Heart left ventricle (tissue), 16 donors: ENCODE results near the gene PSMB8. TPM values are rescaled to one million over a fixed set of nuclear protein-coding genes. Genes with fewer than 3 reads are reported as not detected.
A peak's percentile ranks its signal among the peaks of the same experiment; 100 is the strongest.

Source experiments
- ATAC-seq, 4 donors: fragments of 200-7000 bp; cut with Tn5 transposase; one replicate each; pipeline ENCODE4 v1.9.1; 2020 to 2022; ENCODE audit warnings: moderate library complexity in 4 of 4, mild to moderate bottlenecking in 3 of 4, moderate number of reproducible peaks in 1 of 4
- DNase-seq, 5 donors: peaks; one replicate each; pipeline ENCODE4 v3.0.0-alpha.2; 2020
- H3K27ac ChIP-seq, 12 donors: fragments of 200-600 bp; sonication (generic) in 4 of 12; one replicate each; pipeline versions ENCODE4 v1.5.0 to v1.8.0; 2016 to 2022; ENCODE audit warnings: mild to moderate bottlenecking in 2 of 12
- H3K27me3 ChIP-seq, 9 donors: fragments of 200-600 bp; sonication (generic) in 2 of 9; one replicate each; pipeline versions ENCODE4 v1.5.1 to v1.8.0; 2016 to 2022; ENCODE audit warnings: mild to moderate bottlenecking in 3 of 9
- H3K36me3 ChIP-seq, 9 donors: fragments of 200-600 bp; sonication (generic) in 2 of 9; one replicate each; pipeline versions ENCODE4 v1.5.0 to v1.8.0; 2018 to 2022; ENCODE audit warnings: mild to moderate bottlenecking in 2 of 9
- H3K4me1 ChIP-seq, 12 donors: fragments of 200-600 bp; sonication (generic) in 4 of 12; one replicate each; pipeline versions ENCODE4 v1.5.0 to v1.8.0; 2016 to 2022; ENCODE audit warnings: mild to moderate bottlenecking in 3 of 12
- H3K4me3 ChIP-seq, 12 donors: fragments of 200-600 bp; sonication (generic) in 4 of 12; one replicate each; pipeline versions ENCODE4 v1.5.0 to v1.8.0; 2017 to 2022; ENCODE audit warnings: mild to moderate bottlenecking in 9 of 12, moderate library complexity in 4 of 12
- H3K9me3 ChIP-seq, 12 donors: fragments of 200-600 bp; sonication (generic) in 4 of 12; one replicate each; pipeline versions ENCODE4 v1.5.0 to v1.8.0; 2016 to 2022; ENCODE audit warnings: mild to moderate bottlenecking in 1 of 12
- CTCF ChIP-seq, 12 donors: fragments of 200-600 bp; sonication (generic) in 4 of 12; IDR thresholded peaks; one replicate each; pipeline versions ENCODE4 v1.5.0 to v1.8.0; 2018 to 2022; ENCODE audit warnings: antibody characterized with exemption in 12 of 12, mild to moderate bottlenecking in 5 of 12
- POLR2A ChIP-seq, 2 donors: fragments of 450-650 bp; IDR thresholded peaks; one replicate each; pipeline ENCODE4 v1.6.1; 2017; ENCODE audit warnings: antibody characterized with exemption in 2 of 2, mild to moderate bottlenecking in 2 of 2, moderate library complexity in 2 of 2
- WGBS, 4 donors: extraction: QIAGEN DNeasy Blood & Tissue Kit in 2 of 4; methylation state at CpG; one replicate each; pipeline versions ENCODE4 v1.1.5 to v1.1.7; 2013 to 2018; 5-methylcytosine and 5-hydroxymethylcytosine counted together
- intact Hi-C, 10 donors: fragments of 100-400 bp; cut with DNase I; formaldehyde crosslinking; loops; one replicate each; pipeline versions ENCODE4 v1.11.1 to v1.14.2; 2022
- long read RNA-seq, 3 donors: library from polyadenylated mRNA; unstranded; transcript quantifications; one replicate each; pipeline ENCODE4 v2.0.0, GENCODE V29; 2020 to 2021
- polyA plus RNA-seq, 2 donors: library from polyadenylated mRNA; stranded (reverse); fragments of 200-250 nt; gene quantifications; one replicate each; pipeline ENCODE4 v1.2.3, GENCODE V29; 2013
- total RNA-seq, 9 donors: library from RNA; depleted of rRNA in 2 of 9; stranded (reverse); fragments of >200 nt in 2 of 9; fragmentation: NEBNext Ultra II Directional in 3 of 9; extraction: Animal tissue kit (Norgen Biotek cat#: 25700) in 3 of 9; gene quantifications; one replicate each; pipeline versions ENCODE4 v1.1.0 to v1.2.4, GENCODE V29; 2016 to 2023
- donor health status: ischemic (EF 13 %, LVEDD 7.1; RV severe dilation, severe dysfunction).
- donor health status: healthy with polysubstance abuse.
- donor health status: DM: no; HTN: yes; CAD: no.
- donor health status: DM: no; HTN: no; CAD: no.
- donor health status: ischemic (EF 25% LVEDD 6.9; RV normal size, moderate dysfunction).
- donor health status: ischemic (EF 25% LVEDD 5.7; RV mildly dilated, moderate dysfunction).
- donor health status: healthy.
- donor health status: DM: yes; HTN: yes; CAD: no.
- donor health status: ischemic (EF 35%, LVEDD 5.7; RV mildly dilated, moderate dysfunction).
- donor health status: nonischemic (EF 11% LVEDD 7.7; RV severe dilation, severe dysfunction).
- donor health status: DM: yes; HTN: yes; CAD: no.
- donor health status: PGD.
- donor health status: ischemic (EF 29% LVEDD 5.4; RV normal size, mild dysfunction).
- donor health status: nonischemic (EF 23%, LVEDD 6.1; RV moderate dilation, normal function).

Gene PSMB8
- 100 to 1,000 TPM in 1 of 9 donors, 10 to 100 TPM in 8; 11.1 to 115 (median 15.2) TPM for total RNA-seq
- polyA plus RNA-seq = 10 to 100 TPM; 23.1 to 32.6 TPM
- long read RNA-seq, donor 1, transcript PSMB8-202 (6 exons, 1,124 nt) = major isoform, 8 of 20 reads
- long read RNA-seq, donor 1, partial matches to known transcripts = 0 of 20 reads
- long read RNA-seq, donor 1, other reads (novel, unspliced or antisense) = 9 of 20 reads
- long read RNA-seq, donor 2, transcript PSMB8-201 (6 exons, 1,351 nt) = minor isoform, 6 of 61 reads
- long read RNA-seq, donor 2, transcript PSMB8-202 (6 exons, 1,124 nt) = major isoform, 44 of 61 reads
- long read RNA-seq, donor 2, partial matches to known transcripts = 2 of 61 reads
- long read RNA-seq, donor 2, other reads (novel, unspliced or antisense) = 7 of 61 reads
- long read RNA-seq, donor 3, transcript PSMB8-202 (6 exons, 1,124 nt) = major isoform, 11 of 32 reads
- long read RNA-seq, donor 3, partial matches to known transcripts = 2 of 32 reads
- long read RNA-seq, donor 3, other reads (novel, unspliced or antisense) = 18 of 32 reads

GRCh38 chr6:32843979-32844838 is at the start of gene PSMB8:
TSS of gene PSMB8 (minus strand) at chr6:32844047. CDS start at chr6:32843996, 51 bp downstream.
- intact Hi-C loops = loop anchor here in 4 of 10 donors (1.0 to 5.0 kb wide), 4 partner anchors 8 to 128 kb away; partner anchors contain the start of genes TAP1 (in 3 of the 4) and BRD2 (in 1 of the 4)
- Histone ChIP-seq H3K27ac (peak within 1 kb of the TSS; percentile 80 to 100 (median 96)), H3K9me3 (no peaks in the 10 kb centered on the region), H3K4me3 (peak within 1 kb of the TSS; percentile 61 to 93 (median 81)), H3K4me1 (peaks cover 0 to 85% (median 16%) of the 10 kb centered on the region in 12 donors), H3K27me3 (no peaks in the 10 kb centered on the region), H3K36me3 (peaks cover 0 to 77% (median 64%) of the 10 kb centered on the region in 9 donors)
- ATAC-seq = peak; percentile 94 to 97 (median 96)
- 0 to 2% (median 1%) methylated on average over 38 to 40 of the region's 40 CpGs for WGBS, 4 donors
- DNase-seq = peak; percentile 95 to 97 (median 96)
- peak in 7 of 12 donors; percentile 17 to 57 (median 35) for TF ChIP-seq CTCF (IDR thresholded peaks at IDR 0.05)
- peak in 1 of 2 donors; percentile 85 for TF ChIP-seq POLR2A (IDR thresholded peaks at IDR 0.05)

DNA sequence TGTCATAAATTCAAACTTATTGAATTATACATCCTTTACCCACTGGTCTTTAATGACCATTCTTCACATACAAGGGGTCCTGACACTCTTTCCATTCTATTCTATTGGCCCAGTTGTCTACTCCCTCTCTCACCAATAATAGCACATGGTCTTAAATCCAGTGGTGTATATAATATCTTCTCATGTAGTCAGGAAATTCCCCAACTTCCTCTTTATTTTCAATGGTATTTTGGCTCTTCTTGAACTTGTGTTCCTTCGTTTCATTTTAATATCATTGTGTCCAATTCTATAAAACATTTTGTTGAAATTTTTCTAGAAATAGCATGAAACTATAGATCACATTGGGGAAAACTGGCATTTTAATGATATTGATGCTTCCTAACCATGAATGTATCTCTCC is 47.0 kb upstream of the PSMB8 start:
- no peak overlapping the region for H3K4me3 ChIP-seq
- ATAC-seq (no peak), DNase-seq (no peak)
- H3K4me1 ChIP-seq = peaks cover 0 to 23% (median 6%) of the 10 kb centered on the region in 12 donors
- no peaks in the 10 kb centered on the region for H3K36me3 ChIP-seq
- intact Hi-C loops = loop anchor here in 2 of 10 donors (5.0 to 10.0 kb wide), 2 partner anchors 54 to 356 kb away; partner anchors contain the start of gene HLA-DMB (in 1 of the 2)
- 36 to 53% (median 39%) methylated on average over 1 of the region's 1 CpG for WGBS, 4 donors
- no peaks in the 10 kb centered on the region for H3K27me3 ChIP-seq
- TF ChIP-seq CTCF (IDR thresholded peaks at IDR 0.05) = no peak
- no peak for TF ChIP-seq POLR2A (IDR thresholded peaks at IDR 0.05)
- no peaks in the 10 kb centered on the region for H3K9me3 ChIP-seq
- H3K27ac ChIP-seq = no peak overlapping the region

DNA sequence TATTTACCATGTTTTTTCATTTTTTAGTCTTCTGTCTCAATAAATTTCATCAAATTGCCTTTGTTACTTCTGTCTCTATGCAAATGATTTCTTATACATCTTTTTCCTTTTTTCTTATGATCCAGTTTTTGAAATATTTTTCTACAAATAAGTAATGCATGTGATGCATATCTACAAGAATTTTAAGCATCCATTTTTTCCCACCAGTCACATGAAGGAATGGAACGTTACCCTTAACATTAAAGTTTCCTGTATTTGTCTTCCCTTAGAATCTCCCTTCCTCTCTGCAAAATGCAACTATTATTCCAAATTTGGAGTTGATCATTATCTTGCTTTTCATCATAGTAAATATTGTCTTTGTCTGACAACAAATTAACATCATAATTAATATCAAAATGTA is 45.7 kb upstream of the PSMB8 start:
- H3K27ac ChIP-seq = no peak overlapping the region
- 26 to 63% (median 49%) methylated on average over 1 of the region's 1 CpG for WGBS, 4 donors
- no peaks in the 10 kb centered on the region for H3K27me3 ChIP-seq
- no peaks in the 10 kb centered on the region for H3K9me3 ChIP-seq
- H3K4me1 ChIP-seq = peaks cover 0 to 14% (median 0%) of the 10 kb centered on the region in 12 donors
- intact Hi-C loops = loop anchor here in 9 of 10 donors (5.0 kb wide), 1 partner anchor 43 kb away; no protein-coding TSS in a partner anchor
- no peak overlapping the region for H3K4me3 ChIP-seq
- no peaks in the 10 kb centered on the region for H3K36me3 ChIP-seq
- ATAC-seq (no peak), DNase-seq (no peak)
- TF ChIP-seq CTCF (IDR thresholded peaks at IDR 0.05) (no peak), POLR2A (IDR thresholded peaks at IDR 0.05) (no peak)
